Nephron progenitor cell (in vitro differentiated cells): ENCODE data around the gene B4GALNT1.

Experiments used
- DNase-seq: peaks from one replicate; pipeline ENCODE4 v3.0.0; 2021
- H3K27ac Mint-ChIP-seq: 2 replicates; pipeline ENCODE4 v1.8.0; 2021; ENCODE audit warnings: mild to moderate bottlenecking, moderate library complexity, mixed read lengths
- H3K27me3 Mint-ChIP-seq: 2 replicates; pipeline ENCODE4 v1.8.0; 2021; ENCODE audit warnings: mild to moderate bottlenecking, low read depth, mixed read lengths; ENCODE audit not compliant: poor library complexity
- H3K36me3 Mint-ChIP-seq: 2 replicates; pipeline ENCODE4 v1.8.0; 2021; ENCODE audit warnings: low read depth, mixed read lengths
- H3K4me1 Mint-ChIP-seq: 2 replicates; pipeline ENCODE4 v1.8.0; 2021; ENCODE audit warnings: mixed read lengths
- H3K4me3 Mint-ChIP-seq: 2 replicates; pipeline ENCODE4 v1.8.0; 2021; ENCODE audit warnings: mild to moderate bottlenecking, moderate library complexity, mixed read lengths
- H3K9me3 Mint-ChIP-seq: 2 replicates; pipeline ENCODE4 v1.8.0; 2021; ENCODE audit warnings: mild to moderate bottlenecking, moderate library complexity, mixed read lengths
- CTCF ChIP-seq: fragments of 200-600 bp; sonication (generic); IDR thresholded peaks from 2 replicates; pipeline ENCODE4 v1.5.0; 2021; ENCODE audit warnings: antibody characterized with exemption

B4GALNT1 gene

GRCh38 chr12:57630891-57631433 is 2.0 kb downstream of the B4GALNT1 start:
- Mint-ChIP-seq H3K27me3 (peaks cover 100% of the 10 kb centered on the region), H3K4me1 (peaks cover 25% of the 10 kb centered on the region), H3K4me3 (no peak overlapping the region), H3K36me3 (no peaks in the 10 kb centered on the region), H3K27ac (no peak overlapping the region), H3K9me3 (no peaks in the 10 kb centered on the region)
- no peak for TF ChIP-seq CTCF
- no peak for DNase-seq

GRCh38 chr12:57629897-57630471 is 3.0 kb downstream of the B4GALNT1 start:
- Mint-ChIP-seq H3K27me3 (peaks cover 100% of the 10 kb centered on the region), H3K4me1 (peaks cover 28% of the 10 kb centered on the region), H3K9me3 (no peaks in the 10 kb centered on the region), H3K4me3 (no peak overlapping the region), H3K36me3 (no peaks in the 10 kb centered on the region), H3K27ac (no peak overlapping the region)
- TF ChIP-seq CTCF: no peak
- no peak for DNase-seq

GRCh38 chr12:57628280-57629191 is 4.5 kb downstream of the B4GALNT1 start:
- no peaks in the 10 kb centered on the region for H3K36me3 Mint-ChIP-seq
- TF ChIP-seq CTCF: no peak
- H3K27ac Mint-ChIP-seq: no peak overlapping the region
- no peak for DNase-seq
- peaks cover 28% of the 10 kb centered on the region for H3K4me1 Mint-ChIP-seq
- peak overlapping the region; percentile 69 for H3K4me3 Mint-ChIP-seq
- no peaks in the 10 kb centered on the region for H3K9me3 Mint-ChIP-seq
- peaks cover 100% of the 10 kb centered on the region for H3K27me3 Mint-ChIP-seq

- Mint-ChIP-seq H3K9me3 (no peaks in the 10 kb centered on the region), H3K27me3 (peaks cover 100% of the 10 kb centered on the region), H3K36me3 (no peaks in the 10 kb centered on the region), H3K4me1 (peaks cover 28% of the 10 kb centered on the region), H3K27ac (no peak overlapping the region), H3K4me3 (peak overlapping the region; percentile 69)
- TF ChIP-seq CTCF: no peak
- peak; percentile 42 for DNase-seq
These were observed 5.3 kb downstream of the B4GALNT1 start for GRCh38 chr12:57627501-57628279.

GRCh38 chr12:57626921-57627445 is 6.0 kb downstream of the B4GALNT1 start:
- Mint-ChIP-seq H3K27ac (no peak overlapping the region), H3K4me3 (no peak overlapping the region), H3K4me1 (peaks cover 29% of the 10 kb centered on the region), H3K27me3 (peaks cover 100% of the 10 kb centered on the region), H3K36me3 (no peaks in the 10 kb centered on the region), H3K9me3 (no peaks in the 10 kb centered on the region)
- DNase-seq: no peak
- TF ChIP-seq CTCF: no peak
